Measurements from ENCODE around the gene ACTR5. TPM values are rescaled to one million over a fixed set of nuclear protein-coding genes. Genes with fewer than 3 reads are reported as not detected.

The ACTR5 gene
- total RNA-seq, 2 experiments from 2014 or later: 12.3 to 21.1 TPM

DNA sequence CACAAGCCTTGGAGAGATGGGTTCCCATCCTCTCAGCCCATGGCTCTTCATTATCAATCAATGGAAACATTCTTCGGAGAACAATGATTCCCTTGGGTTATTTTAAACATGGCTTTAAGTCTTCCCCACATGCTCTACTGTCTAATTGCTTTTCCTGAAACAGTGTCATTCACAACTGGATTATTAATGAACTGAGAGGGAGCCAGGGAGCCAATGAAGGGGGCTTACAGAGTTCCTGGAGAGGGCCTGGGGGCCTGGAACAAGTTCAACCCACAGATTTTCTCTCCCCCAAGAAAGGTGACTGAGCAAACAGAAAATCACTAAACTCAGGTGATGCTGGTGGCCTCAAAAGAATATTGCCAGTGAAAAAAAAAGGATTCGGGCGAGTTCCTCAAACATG lies 56.0 kb downstream of the ACTR5 start:
- BruUV-seq (replicated peaks): no TSS peak
- Histone ChIP-seq H3K27ac (ENCODE audit: low read depth, low read length, poor library complexity, severe bottlenecking) (peak overlapping the region; percentile 79), H3K36me3 (ENCODE audit: insufficient read depth, low read length) (peaks cover 16% of the 10 kb centered on the region; the same call in 1 of the 2 replicates), H3K79me2 (ENCODE audit: insufficient read depth, low read depth, low read length) (peaks cover 34% of the 10 kb centered on the region), H3K4me2 (ENCODE audit: low read length) (peak overlapping the region; percentile 98), H3K9me3 (ENCODE audit: low read length) (no peaks in the 10 kb centered on the region), H2AFZ (ENCODE audit: low read length) (peak overlapping the region; percentile 78), H3K4me1 (ENCODE audit: insufficient read depth, low read length, poor library complexity, severe bottlenecking) (peaks cover 37% of the 10 kb centered on the region), H3K9me2 (ENCODE audit: insufficient read depth, low read length) (no peaks in the 10 kb centered on the region), H4K20me1 (ENCODE audit: insufficient read depth, low read length) (0 out of 2 replicates have a peak, but pooled peaks cover 15% of the 10 kb centered on the region), H3K4me3 (ENCODE audit: low read depth, low read length, poor library complexity, severe bottlenecking) (peak overlapping the region; percentile 98)
- intact Hi-C loops (cut with micrococcal nuclease; ENCODE audit: unreplicated experiment): loop anchor here (10.0 kb wide), 1 partner anchor 241 kb away; no protein-coding TSS in a partner anchor
- CTCF ChIA-PET (ENCODE audit: unreplicated experiment): interaction anchor here (0.8 kb wide), 1 partner anchor 78 kb away, joined by 4 read pairs; no protein-coding TSS in a partner anchor
- TF ChIP-seq CTCF (conservative IDR thresholded peaks at IDR 0.05; ENCODE audit: low read length): no peak
- no peak for TF ChIP-seq EZH2phosphoT487 (IDR thresholded peaks at IDR 0.05; ENCODE audit: borderline replicate concordance, low read depth, low read length)
- DNase-seq (ENCODE audit: low spot score): no peak
- POLR2A ChIA-PET: no interaction called here

- Histone ChIP-seq H3K79me2 (ENCODE audit: insufficient read depth, low read depth, low read length) (peaks cover 41% of the 10 kb centered on the region), H3K9me3 (ENCODE audit: low read length) (no peaks in the 10 kb centered on the region), H3K4me1 (ENCODE audit: insufficient read depth, low read length, poor library complexity, severe bottlenecking) (peaks cover 44% of the 10 kb centered on the region), H4K20me1 (ENCODE audit: insufficient read depth, low read length) (0 out of 2 replicates have a peak, but pooled peaks cover 15% of the 10 kb centered on the region), H2AFZ (ENCODE audit: low read length) (peak overlapping the region; percentile 78), H3K4me2 (ENCODE audit: low read length) (peak overlapping the region; percentile 98), H3K4me3 (ENCODE audit: low read depth, low read length, poor library complexity, severe bottlenecking) (peak overlapping the region; percentile 98), H3K27ac (ENCODE audit: low read depth, low read length, poor library complexity, severe bottlenecking) (peak overlapping the region; percentile 79), H3K36me3 (ENCODE audit: insufficient read depth, low read length) (peaks cover 20% of the 10 kb centered on the region; the same call in 1 of the 2 replicates), H3K9me2 (ENCODE audit: insufficient read depth, low read length) (no peaks in the 10 kb centered on the region)
- CTCF ChIA-PET (ENCODE audit: unreplicated experiment): interaction anchor here (0.8 to 1.3 kb wide), 4 partner anchors 53 to 88 kb away, joined by 3 to 6 read pairs (median 4); no protein-coding TSS in a partner anchor
- DNase-seq (ENCODE audit: low spot score): peak; percentile 80
- intact Hi-C loops (cut with micrococcal nuclease; ENCODE audit: unreplicated experiment): loop anchor here (1.0 to 10.0 kb wide), 4 partner anchors 37 to 240 kb away; partner anchors contain the start of gene DHX35
- TSS peak; percentile 84 for BruUV-seq (replicated peaks)
- no peak for TF ChIP-seq CTCF (conservative IDR thresholded peaks at IDR 0.05; ENCODE audit: low read length)
- no peak for TF ChIP-seq EZH2phosphoT487 (IDR thresholded peaks at IDR 0.05; ENCODE audit: borderline replicate concordance, low read depth, low read length)
- POLR2A ChIA-PET: interaction anchor here (0.6 to 4.9 kb wide), 13 partner anchors 15 to 112 kb away, joined by 3 to 39 read pairs (median 4); no protein-coding TSS in a partner anchor
Measured at GRCh38 chr20:38804682-38805501, 56.6 kb downstream of the ACTR5 start.

Data from OCI-LY7 (cell line).